ENCODE measurements around the gene VTN.

The VTN gene

DNA sequence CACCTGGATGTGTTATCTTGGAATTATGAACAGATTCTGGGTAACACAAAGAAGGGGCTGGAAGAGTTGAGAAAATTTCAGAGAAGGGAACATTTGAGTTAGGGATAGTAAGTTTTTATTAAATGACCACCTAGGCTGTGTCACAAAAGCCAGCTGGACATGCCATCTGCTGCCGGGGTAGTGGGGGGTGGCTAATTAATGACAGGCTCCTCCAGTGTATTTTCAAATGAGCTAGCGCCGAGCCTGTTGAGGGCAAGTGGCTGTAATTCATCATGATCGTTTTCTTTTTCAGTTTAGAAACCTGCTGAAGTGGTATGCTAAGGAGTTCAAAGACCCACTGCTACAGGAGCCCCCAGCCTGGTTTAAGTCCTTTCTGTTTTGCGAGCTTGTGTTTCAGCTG is 44.9 kb downstream of the VTN start:
- FAIRE-seq = no peak
- no peak for DNase-seq (ENCODE audit: insufficient read length, low spot score)

DNA sequence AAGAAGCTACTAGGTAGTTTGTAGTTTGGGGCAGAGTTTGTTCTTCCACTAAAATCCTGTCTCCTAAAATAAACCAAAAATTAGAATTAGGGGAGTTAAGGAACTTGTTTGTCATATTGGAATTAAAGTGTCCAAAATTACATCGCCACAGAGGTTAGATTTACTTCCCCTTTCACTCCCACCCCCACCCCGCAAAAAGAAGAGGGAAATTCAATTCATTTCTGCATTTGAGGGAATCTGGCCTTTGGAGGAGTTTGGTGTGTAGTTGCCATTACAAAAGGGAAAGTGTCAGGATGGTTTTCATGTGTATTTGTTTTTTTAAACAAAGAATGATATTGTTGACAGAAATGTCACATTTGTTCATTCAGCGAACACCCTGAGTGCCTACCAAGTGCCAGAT is 45.3 kb downstream of the VTN start:
- DNase-seq (ENCODE audit: insufficient read length, low spot score) = no peak
- no peak for FAIRE-seq

DNA sequence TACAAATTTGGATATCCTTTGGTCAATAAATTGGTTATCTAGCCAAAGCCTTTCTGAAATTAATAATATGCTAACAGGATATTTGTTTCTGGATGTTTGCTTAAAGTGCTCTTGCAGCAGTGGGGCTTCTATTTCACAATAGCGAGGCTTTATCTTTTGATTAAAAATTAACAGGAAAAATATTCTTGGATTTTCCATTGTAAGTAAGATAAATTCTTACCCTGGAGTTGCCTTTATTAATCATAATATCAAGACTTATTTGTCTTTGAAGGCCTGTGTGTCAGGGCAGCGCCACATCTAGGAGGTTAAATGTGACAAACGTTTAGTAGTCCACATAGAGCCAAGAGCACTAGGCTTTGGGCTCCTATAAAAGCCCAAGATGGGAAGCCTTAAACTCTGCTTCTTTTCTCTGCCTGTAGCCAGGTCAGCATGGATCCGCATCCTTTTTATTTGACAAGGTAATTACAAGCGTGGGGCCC is 45.8 kb downstream of the VTN start:
- DNase-seq (ENCODE audit: insufficient read length, low spot score) = no peak
- FAIRE-seq = no peak

DNA sequence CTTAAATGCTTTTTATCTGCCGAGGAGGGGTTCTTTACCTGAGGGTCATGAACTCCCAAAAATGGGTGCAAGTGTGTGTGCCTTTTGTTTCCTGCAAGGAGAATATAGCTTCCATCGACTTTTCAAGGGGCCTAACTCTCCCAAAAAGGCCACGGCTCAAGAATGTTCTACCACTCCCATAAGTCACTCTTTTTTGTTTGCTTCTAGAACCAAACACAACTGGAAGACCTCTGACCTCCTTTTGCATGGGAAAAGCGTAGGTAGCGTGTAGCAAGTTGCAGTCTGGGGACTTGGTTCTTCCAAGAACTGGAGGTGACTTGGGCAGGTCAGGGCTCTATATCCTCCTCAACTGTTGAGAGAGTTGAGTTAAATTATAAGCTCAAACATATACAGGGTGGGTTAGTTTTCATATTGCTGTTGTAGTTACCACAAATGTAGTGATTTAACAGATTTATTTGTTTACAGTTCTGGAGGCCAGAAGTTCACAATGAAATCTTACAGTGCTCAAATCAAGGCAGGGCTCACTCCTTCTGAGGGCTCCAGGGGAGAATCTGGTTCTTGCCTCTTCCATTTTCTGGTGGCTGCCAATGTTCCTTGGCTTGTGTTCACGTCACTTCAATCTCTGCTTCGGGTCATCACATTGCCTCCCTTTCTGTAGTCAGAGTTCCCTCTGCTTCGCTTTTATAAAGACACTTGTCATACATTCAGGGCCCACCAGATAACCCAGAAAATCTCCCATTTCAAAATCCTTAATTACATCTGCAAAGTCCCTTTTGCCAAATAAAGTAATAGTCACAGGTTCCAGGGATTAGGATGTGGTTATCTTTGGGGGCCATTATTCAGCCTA is 49.7 kb downstream of the VTN start:
- DNase-seq (ENCODE audit: insufficient read length, low spot score) (no peak), FAIRE-seq (no peak)

DNA sequence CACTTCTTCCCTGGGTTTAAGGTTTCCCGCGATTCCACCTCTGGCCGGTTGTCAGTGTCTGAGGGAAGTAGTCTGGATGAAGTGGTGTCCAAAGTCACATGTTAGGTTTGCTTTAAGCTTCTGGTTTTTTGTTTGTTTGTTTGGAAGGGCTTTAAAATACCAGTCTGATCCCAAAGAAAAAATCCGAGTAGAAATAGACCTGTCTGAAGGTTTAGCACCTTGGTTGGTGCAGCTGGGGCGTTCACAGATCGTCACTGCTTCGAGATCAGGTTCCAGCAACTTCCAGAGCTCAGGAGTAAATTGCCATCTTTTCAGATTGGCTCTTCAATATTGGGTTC is 50.5 kb downstream of the VTN start:
- no peak for DNase-seq (ENCODE audit: insufficient read length, low spot score)
- no peak for FAIRE-seq

DNA sequence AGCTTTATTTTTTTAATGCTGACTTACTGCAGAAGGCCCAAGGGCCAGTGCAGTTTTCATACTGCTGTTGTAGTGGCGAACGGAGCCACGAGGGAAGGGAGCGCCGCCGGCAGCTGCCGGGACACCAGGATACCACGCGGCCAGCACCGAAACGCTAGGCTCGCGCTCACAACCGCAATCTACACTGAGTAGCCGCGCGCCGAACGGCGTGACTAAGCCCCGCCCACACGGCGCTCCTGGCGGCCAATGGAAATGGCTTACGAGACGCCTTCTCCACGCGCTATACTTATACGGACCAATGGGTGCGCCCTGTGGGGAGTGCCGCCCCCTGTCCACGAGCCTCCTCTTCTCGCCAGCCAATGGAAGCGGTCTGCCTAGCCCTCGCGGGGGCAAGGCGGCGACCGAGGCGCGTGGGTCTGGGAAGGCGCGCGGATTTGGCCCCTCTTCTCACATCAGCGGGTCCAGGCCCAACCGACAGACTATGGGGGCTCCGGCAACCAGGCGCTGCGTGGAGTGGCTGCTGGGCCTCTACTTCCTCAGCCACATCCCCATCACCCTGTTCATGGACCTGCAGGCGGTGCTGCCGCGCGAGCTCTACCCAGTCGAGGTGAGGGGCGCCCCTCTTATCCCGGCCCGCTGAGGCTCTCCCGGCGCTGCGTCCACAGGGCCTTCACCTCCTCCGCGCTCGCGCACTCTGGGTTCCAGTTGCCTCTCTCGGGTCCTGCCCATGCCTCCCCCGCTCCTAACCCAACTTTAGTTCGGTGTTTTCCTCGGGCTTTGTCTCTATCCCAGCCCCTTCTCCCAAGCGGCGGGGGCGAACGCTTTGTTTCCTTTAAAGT is 51.1 kb downstream of the VTN start, which contains the start of gene TMEM97:
Gene TMEM97 (plus strand): TSS at position 442 of the 839 bp plus-strand sequence. CDS start 40 bp downstream, at position 482.
- DNase-seq (ENCODE audit: insufficient read length, low spot score) (peak; percentile 87), FAIRE-seq (peak; percentile 92)

DNA sequence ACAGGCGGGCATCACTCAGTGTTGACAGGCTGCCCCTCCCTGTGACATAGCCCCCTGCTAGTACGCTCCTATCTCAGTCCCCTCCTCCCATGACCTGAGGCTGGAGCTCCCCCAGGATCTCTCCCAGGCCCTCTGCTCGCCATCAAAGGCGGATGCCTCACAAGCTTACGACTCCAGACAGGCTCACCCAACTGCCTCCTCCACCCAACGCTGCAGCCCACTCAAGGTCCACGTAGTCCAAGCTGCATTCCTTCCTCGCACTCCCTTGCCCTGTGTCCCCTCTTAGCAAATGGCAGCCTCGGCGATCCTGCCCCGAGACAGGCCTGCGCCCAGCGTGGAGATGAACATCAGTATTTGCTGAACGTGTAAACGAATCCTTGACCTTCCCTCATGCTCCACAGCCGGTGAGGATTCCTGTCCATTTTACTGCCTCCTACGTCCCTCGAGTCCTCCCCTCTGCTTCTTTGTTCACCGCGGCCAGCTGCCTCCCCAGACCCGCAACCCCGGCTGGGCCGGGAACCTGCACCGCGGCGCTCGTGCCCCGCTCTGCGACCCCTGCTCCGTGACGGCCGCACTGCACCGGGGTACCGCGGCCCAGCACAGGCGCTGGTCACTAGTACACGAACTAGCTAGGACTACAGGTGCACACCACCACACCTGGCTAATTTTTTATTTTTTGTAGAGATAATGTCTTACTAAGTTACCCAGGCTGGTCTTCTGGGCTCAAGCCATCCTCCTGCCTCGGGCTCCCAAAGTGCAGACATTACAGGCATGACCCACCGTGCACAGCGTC is 51.9 kb downstream of the VTN start:
- no peak for FAIRE-seq
- DNase-seq (ENCODE audit: insufficient read length, low spot score) = no peak
